ENCODE results near the gene TAGLN2. TPM values are rescaled to one million over a fixed set of nuclear protein-coding genes. Genes with fewer than 3 reads are reported as not detected.

The TAGLN2 gene
- total and polyA plus RNA-seq, 10 of the 15 experiments (the other 5 are each of a cell fraction or from before 2014, with no cell fraction given), result 155 to 611 (median 363) TPM

DNA sequence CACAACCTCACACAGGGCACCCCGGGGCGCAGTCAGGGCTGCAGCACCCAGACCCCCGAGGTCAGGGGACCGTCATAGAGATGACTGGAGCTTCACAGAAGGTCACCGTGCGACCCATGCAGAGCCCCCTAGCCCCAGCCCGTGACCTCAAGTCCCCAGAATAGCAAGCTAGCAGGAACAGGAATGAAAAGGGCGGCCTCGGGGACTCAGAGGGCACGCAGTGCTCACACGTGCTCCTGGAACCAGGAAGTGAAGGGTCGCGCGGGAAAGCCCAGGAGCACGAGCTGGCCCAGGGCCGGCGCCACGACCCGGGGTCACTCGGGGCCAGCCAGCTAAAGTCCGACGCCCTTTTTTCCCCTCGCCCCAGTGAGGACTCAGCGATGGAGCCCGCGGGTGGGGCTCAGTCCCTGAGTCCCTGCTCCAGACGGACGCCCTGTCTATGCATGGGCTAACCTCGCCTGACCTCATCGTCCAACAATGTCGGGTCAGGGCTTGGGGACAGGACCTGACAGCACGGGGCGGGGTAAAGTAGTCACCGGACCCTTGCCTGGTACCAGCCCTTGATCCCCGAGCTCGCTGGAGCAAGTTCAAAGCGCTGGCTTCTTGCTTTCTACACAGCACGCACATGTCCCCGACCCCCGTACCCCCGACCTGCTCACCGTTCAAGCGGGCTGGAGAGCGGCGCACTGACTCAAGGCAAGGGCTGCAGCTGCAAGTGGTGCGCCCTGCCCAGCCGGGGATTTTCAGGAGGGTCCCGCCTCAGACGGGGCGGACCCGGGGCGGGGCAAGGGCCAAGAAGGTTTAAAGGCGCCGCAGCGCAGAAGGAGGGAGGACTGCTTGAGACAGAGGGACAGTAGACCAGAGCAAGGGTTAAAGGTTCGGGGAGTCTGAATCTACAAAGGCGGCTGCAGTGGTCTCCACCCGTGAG, at the start of gene TAGLN2 (continued):
- TF ChIP-seq SIN3A (IDR thresholded peaks at IDR 0.05; ENCODE audit: low read depth, low read length) (no peak), KDM1A (IDR thresholded peaks at IDR 0.05; ENCODE audit: borderline replicate concordance) (no peak), NFXL1 (IDR thresholded peaks at IDR 0.05; ENCODE audit: borderline replicate concordance) (no peak; the same call in 1 of the 2 replicates), SRF (IDR thresholded peaks at IDR 0.05; ENCODE audit: low read depth in 2 of 2, low read length in 2 of 2) (no peak), HCFC1 (IDR thresholded peaks at IDR 0.05; ENCODE audit: low read length) (no peak), CREM (IDR thresholded peaks at IDR 0.05; ENCODE audit: low read depth) (0 out of 2 replicates have a peak, but pooled peaks have one; percentile 4), MYC (IDR thresholded peaks at IDR 0.05; ENCODE audit: insufficient read depth, insufficient read length, insufficient replicate concordance, low read length, severe bottlenecking) (peak; percentile 68), ASH2L (IDR thresholded peaks at IDR 0.05; ENCODE audit: borderline replicate concordance, low read depth) (no peak), TCF3 (IDR thresholded peaks at IDR 0.05; ENCODE audit: borderline replicate concordance, insufficient read depth, low read depth, low read length) (peak; percentile 91), FOS (IDR thresholded peaks at IDR 0.05; ENCODE audit: borderline replicate concordance, extremely low read depth, insufficient read length) (no peak), MEF2A (IDR thresholded peaks at IDR 0.05; ENCODE audit: insufficient read depth, low read depth, low read length) (no peak), ZSCAN29 (IDR thresholded peaks at IDR 0.05) (no peak), ETV6 (conservative IDR thresholded peaks at IDR 0.05 in 1 of 2, IDR thresholded peaks at IDR 0.05 in 1 of 2; ENCODE audit: borderline replicate concordance in 1 of 2, low read depth in 1 of 2) (no peak), SMC3 (IDR thresholded peaks at IDR 0.05; ENCODE audit: borderline replicate concordance, low read length) (no peak), RFX5 (IDR thresholded peaks at IDR 0.05; ENCODE audit: low read depth, low read length) (0 out of 2 replicates have a peak, but pooled peaks have one; percentile 28), SMARCA5 (IDR thresholded peaks at IDR 0.05) (peak; percentile 68; the same call in 1 of the 2 replicates), TARDBP (IDR thresholded peaks at IDR 0.05; ENCODE audit: borderline replicate concordance) (no peak), JUND (IDR thresholded peaks at IDR 0.05; ENCODE audit: low read depth, low read length) (no peak), EED (IDR thresholded peaks at IDR 0.05; ENCODE audit: low read depth) (0 out of 2 replicates have a peak, but pooled peaks have one; percentile 17), FOXK2 (IDR thresholded peaks at IDR 0.05) (peak; percentile 12; the same call in 1 of the 2 replicates), CBFB (IDR thresholded peaks at IDR 0.05; ENCODE audit: low read depth) (peak; percentile 81), ESRRA (IDR thresholded peaks at IDR 0.05; ENCODE audit: low read length) (no peak), SREBF1 (IDR thresholded peaks at IDR 0.05; ENCODE audit: low read length) (no peak), KAT2A (conservative IDR thresholded peaks at IDR 0.05; ENCODE audit: control insufficient read depth, low read depth, low read length) (no peak), SP1 (IDR thresholded peaks at IDR 0.05; ENCODE audit: low read depth, low read length) (peak; percentile 85), TBL1XR1 (IDR thresholded peaks at IDR 0.05; ENCODE audit: low read depth, low read length) (no peak), ATF7 (IDR thresholded peaks at IDR 0.05; ENCODE audit: low read depth) (0 out of 2 replicates have a peak, but pooled peaks have one; percentile 9), CHD2 (IDR thresholded peaks at IDR 0.05; ENCODE audit: borderline replicate concordance, low read depth, low read length) (0 out of 2 replicates have a peak, but pooled peaks have one; percentile 34), MEF2B (IDR thresholded peaks at IDR 0.05; ENCODE audit: partially characterized antibody, poor library complexity, severe bottlenecking) (no peak), SREBF2 (IDR thresholded peaks at IDR 0.05; ENCODE audit: low read length) (no peak)
- TF ChIP-seq, protein P1, sequence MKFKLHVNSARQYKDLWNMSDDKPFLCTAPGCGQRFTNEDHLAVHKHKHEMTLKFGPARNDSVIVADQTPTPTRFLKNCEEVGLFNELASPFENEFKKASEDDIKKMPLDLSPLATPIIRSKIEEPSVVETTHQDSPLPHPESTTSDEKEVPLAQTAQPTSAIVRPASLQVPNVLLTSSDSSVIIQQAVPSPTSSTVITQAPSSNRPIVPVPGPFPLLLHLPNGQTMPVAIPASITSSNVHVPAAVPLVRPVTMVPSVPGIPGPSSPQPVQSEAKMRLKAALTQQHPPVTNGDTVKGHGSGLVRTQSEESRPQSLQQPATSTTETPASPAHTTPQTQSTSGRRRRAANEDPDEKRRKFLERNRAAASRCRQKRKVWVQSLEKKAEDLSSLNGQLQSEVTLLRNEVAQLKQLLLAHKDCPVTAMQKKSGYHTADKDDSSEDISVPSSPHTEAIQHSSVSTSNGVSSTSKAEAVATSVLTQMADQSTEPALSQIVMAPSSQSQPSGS (IDR thresholded peaks at IDR 0.05; ENCODE audit: low read length), result no peak

Data from GM12878 (cell line).